ENCODE results near the gene FOXN1.
"Not testable (repeated sequence)": the region's sequence is repeated elsewhere in the genome, so short reads cannot be mapped to it uniquely, and the experiment has no call there.

Gene FOXN1

DNA sequence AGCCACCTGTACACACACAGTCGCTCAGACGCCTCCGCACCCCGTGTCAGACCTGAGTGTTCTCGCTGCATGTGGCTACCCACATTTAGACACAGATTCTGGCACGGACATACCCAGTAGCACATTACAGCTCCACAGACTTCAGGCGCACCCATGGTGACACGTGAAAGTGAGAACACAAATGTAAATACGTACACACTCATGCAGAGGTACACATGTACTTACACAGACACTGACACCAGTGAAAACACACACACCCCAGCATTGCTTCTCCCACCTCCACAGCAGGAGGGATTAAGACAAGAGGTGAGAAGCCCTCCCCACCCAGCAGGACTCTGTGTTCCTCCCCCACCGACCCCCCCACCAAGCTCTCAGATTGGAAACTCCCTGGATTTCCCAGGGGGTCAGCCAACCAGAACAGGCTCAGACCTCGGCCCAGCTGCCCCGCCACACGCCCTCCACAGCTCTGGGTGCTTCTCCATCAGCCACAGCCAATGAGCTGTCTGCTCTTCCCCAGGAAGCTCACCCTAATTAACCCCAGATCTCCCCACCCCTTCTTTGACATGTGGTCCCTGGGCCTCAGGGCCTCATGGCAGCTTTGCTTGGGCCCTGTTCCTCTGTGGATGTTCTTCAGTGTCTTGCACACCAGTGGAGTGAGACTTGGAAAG, 5.3 kb upstream of the FOXN1 start:
- no peak for DNase-seq (ENCODE audit: low read depth)

DNA sequence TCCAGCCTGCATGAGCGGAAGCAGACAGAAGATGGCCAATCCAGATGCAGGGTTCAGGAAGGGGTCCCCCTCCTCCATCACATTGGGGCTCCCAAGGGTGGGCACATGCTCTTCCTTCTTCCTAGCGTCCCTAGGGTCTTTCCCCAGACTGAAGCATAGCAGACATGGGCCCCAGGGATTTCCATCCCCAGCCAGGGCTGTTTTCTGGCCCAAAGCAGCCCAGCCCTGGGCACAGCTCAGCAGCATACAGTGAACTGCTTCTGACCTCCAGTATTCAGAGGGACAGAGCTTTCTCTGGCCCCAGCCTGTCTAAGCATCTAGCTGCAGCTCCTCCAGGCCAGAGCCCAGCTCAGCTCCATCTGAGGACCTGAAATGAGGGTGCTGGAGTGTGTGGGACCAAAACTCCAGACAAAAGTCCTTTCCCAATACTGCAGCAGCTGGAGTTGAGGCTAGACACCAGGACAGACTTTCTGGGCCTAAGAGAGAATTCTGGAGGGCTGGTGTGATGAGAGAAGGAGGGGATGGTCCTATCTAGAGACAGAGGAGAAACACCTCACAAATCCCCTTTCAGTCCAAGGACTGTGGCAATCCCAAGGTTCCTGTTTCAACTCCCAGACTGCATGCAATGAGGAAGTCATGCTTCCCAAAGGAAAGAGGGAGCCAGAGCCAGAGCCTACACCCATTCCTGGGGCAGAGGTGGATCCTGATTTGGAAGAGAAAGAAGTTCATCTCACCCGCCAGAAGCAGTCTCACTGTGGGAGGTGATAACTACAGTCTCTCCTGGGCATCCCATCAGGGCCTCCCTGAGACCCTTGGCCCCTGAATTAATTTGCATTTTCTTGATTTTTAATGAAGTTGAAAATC, 4.5 kb upstream of the FOXN1 start:
- DNase-seq (ENCODE audit: low read depth): no peak

DNA sequence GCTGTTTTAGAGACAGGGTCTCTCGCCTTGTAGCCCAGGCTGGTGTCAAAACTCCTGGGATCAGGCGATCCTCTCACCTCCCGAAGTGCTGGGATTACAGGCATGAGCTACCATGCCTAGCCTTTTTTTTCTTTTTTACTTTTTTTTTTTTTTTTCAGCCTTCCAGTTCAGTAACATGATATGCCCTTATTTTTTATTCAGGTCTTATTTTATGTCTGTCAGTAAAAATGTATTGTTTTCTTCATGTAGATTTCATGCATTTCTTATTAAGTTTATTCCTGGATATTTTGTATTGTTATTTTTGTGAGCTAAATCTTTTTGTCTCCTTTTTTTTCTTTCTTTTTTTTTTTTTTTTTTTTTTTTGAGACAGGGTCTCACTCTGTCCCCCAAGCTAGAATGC, 2.7 kb upstream of the FOXN1 start:
- no peak for DNase-seq (ENCODE audit: low read depth)

DNA sequence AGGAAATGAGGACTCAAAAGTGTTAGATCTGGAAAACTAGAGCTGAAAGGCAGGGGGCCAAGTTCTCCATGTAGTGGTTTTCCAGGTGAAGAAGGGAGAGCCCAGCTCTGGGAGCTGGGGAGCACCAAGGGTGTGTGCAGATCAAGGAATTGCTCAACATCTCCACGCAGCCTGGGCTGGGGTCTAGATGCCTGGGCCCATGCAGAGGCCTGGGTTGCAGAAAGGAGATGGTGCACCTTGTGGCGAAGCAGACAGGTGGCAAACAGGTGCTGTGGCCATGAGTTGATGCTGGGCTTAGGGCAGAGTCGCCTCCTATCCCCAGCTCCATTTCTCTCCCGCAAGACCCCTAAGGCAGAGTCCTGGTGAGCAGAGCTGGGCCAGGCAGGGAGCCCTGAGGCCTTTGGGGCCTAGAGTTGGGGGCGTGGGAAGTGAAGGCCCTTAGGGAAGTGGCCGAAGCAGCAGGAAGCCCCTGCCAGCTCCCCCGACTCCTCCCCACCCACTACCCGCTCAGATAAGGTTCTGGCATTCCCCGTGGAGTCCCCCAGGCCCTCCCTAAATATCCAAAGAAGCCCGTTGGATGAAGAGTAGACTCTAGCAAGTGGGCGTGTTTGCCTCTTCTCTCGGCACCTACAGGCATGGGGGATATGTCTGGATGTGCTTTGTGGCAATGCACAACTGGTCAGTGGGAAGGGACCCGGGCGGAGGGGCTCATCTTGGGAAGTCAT, 777 bp downstream of the FOXN1 start:
- DNase-seq (ENCODE audit: low read depth): no peak

DNA sequence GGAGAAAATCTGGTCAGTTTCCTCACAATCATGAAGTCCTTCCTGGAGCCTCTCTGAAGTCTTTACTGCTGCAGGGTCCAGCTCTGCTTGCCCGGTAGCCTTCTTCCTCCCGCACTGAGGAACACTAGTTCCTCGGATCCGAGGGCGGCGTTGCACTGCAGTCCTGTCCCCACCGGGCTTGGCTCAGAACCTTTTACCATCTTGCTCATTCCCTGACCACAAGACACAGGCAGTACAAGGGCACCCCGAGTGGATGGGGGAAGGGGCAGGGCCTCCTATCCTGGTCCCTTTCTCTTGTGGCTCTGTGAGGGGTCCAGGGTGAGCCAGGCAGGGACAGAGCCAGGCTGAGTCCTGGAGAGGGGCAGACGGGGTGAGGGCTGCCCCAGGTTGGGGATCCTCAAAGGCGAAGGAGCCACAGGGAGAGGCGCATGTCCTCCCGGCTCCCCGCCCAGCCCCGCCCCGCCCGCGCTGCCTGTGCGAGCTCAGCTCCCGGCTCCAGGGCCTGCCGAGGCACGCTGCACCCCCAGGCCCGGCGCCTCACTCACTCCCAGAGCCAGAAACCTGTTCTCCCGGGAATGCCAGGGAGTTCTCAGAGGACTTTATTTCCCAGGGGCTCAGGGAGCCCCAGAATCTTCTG, 1.5 kb downstream of the FOXN1 start:
- DNase-seq (ENCODE audit: low read depth): no peak

DNA sequence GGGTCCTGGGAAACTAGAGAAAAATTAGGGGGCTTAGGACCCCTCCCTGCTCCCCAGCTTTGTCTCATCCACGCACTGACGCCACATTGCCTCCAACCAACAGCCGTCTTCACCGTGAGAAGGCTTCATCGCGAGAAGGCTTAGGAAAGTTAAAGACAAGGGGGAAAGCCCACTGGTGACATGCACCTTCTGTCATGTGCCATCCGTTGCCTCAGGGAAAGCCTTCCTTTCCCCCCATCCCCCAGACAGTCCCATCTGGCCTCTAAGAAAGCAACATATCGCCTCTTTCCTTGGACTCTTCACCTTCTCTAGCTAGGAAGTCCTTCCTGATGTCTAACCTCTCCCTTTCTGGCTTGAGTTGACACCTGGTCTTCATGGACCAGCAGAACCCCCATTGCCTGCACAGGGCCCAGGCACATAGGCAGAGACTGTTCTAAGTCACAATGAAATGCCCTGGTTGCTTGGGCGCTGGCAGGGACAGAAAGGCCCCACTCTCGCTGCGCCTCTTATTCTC, 2.1 kb downstream of the FOXN1 start:
- no peak for DNase-seq (ENCODE audit: low read depth)

DNA sequence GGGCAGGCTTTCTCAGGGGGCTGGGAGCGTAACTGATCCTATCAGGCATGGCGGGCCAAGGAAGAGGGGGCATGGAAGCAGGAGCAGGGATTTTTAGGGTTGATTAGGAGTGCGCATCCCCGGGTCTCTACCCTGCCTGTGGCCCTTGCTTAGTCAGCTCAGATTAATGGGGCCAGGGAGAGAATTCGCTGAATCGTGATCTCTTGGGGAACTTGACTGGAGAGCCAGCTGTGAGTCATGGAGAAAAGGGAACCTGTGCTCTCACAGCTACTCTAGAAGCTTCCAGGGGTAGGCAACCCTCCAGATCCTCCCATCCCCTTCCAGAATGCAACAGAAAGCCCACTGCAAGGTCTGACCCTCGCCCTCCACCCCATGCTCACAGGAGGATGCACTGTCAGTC, 3.6 kb downstream of the FOXN1 start:
- DNase-seq (ENCODE audit: low read depth): no peak

DNA sequence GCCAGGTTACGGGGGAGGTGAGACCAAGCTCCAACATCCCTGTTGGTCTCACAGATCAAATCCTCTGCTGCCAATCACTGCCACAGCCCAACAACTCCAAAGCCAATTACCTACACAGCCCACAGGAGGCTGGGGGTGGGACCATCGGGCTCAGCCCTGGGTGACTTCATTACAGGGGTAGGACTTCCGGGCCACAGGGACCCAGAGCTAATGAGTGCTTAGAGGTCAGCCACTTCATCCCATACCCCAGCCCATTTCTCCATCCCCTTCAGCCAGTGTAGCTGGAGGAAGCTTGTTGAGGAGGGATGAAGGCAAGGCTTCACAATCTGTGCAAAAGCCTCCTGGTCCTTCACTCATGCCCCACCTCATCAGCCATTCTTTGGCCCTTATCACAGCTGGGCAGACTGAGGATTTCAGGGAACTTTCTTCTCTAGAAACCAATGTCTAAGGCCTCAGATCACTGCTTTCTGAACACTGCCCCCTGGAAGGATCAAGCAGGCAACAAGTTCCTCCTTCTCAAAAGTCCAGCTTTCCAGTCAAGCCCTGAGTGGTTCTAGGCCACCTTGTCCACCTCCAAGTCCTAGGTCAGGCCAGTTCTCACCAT, 5.8 kb downstream of the FOXN1 start:
- DNase-seq (ENCODE audit: low read depth): no peak

DNA sequence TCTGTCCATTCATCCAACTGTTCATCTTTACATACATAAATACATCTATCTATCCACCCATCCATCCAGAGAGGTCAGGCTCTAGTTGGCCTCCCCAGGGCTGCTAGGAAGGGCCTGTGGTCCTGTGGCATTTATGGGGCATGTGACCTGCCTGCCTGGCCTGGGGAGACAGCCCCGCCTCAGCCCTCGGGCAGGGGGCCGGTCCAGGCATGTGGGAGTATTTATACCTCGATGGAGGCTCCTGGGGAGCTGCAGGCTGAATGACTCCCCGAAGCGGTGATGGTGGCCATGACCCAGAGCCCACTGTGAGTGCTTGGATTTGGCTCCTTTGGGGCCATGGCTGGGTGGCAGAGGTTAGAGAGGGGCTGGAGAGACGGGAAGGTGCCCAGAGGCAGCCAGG, 7.3 kb downstream of the FOXN1 start:
- no peak for DNase-seq (ENCODE audit: low read depth)

DNA sequence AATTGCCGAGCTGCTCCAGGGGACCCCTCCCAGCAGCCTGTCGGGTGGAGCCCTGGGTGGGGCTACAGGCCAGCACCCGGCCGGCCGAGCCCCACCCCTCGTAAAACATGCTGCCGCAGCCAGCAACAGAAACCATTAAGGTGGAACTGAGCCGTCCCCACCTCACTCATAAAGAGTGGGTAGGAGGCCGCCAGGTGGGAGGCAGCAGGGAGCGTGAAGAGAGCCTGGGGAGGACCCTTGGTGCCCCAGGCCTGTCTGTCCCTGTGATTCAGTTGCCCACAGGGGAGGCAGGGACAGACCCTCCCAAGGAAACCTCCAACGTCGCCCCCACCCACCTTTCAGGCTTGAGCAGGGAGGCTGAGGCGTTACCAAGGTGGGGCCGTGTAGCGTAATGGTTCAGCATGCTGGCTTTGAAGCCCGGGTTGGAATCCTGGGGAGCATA, 8.4 kb downstream of the FOXN1 start:
- no peak for DNase-seq (ENCODE audit: low read depth)

DNA sequence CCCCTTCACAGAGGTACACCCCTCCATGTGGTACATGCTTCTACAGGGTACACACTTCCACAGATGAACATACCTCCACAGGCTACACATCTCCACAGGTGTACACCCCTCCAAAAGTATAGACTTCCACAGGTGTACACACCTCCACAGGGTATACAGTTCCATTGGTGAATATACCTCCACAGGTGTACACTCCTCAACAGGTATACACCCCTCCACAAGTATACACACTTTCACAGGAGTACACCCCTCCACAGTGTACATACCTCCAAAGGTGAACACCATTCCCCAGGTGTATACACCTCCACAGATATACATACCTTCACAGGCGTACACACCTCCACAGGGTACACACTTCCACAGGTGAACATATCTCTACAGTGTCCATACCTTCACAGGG, 9.4 kb downstream of the FOXN1 start:
- no peak for DNase-seq (ENCODE audit: low read depth)

DNA sequence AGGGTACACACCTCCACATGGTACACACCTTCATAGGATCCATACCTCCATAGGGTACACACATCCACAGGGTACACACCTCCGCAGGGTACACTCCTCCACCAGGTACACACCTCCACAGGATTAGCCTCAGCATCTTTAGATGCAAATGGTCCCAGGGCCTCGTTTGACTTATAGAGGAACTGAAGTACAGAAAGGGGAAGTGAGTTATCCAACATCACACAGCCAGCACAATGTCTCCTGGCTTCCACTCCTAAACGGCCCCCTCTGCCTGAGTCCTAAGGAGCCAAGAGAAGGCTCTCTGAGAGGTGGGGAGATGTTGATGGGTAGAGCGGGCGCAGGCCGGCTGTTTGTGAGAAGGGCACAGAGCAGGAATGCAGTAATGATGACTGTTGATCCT, 12.0 kb downstream of the FOXN1 start:
- no peak for DNase-seq (ENCODE audit: low read depth)

DNA sequence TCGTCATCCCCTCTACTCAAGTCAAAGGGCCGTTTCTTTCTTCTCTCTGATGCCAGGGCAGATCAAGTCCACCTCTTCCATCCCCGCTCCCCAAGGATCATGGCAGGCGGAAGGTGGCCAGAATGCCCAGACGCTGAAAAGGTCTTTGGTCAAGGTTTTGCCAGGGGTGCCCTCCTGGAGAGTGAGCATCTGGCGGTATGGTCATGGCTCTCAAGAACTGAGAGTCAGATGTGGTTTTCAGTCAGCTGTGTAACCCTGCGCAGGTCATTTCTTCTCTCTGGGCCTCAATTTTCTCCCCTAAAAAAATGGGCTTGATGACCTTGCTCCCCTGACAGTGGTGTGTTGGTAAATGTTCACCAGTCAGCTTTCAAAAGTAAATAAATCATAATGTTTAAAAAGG, 12.4 kb downstream of the FOXN1 start:
- DNase-seq (ENCODE audit: low read depth): no peak

DNA sequence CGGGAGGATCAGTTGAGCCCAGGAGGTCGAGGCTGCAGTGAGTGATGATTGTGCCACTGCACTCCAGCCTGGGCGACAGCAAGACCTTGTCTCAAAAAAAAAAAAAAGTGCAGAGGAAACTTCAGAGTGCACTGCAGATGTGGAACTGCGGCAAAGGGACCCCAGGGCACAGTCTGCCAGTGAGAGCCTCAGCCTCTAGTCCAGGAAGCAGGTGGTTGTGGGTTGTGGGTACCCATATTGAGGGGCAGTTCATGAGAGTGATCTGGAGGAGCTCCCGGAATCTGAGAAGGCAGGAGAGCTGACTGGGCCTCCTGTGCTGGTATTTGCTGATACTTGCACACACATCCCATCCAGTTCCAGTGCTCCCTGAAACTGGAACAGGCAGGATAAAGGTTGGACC, 13.1 kb downstream of the FOXN1 start:
- no peak for DNase-seq (ENCODE audit: low read depth)

DNA sequence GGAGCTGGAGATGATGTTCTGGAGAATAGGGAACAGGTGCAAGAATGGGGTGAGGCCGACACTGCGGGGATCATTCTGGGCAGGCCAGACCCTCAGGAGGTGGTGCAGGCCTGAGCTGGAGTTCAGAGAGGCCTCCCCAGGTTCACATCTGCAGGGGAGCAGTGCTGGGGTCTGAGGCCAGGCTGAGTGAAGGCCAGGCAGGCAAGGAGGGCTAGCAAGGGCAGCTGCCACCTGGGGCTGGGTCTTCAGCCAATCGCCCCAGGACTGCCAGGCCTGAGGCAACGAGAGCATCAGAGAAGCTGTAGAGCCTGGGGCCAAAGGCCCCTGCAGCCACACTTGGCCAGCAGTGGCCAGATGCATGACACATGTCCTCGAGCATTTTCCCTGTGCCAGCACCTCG, 14.5 kb downstream of the FOXN1 start:
- no peak for DNase-seq (ENCODE audit: low read depth)

DNA sequence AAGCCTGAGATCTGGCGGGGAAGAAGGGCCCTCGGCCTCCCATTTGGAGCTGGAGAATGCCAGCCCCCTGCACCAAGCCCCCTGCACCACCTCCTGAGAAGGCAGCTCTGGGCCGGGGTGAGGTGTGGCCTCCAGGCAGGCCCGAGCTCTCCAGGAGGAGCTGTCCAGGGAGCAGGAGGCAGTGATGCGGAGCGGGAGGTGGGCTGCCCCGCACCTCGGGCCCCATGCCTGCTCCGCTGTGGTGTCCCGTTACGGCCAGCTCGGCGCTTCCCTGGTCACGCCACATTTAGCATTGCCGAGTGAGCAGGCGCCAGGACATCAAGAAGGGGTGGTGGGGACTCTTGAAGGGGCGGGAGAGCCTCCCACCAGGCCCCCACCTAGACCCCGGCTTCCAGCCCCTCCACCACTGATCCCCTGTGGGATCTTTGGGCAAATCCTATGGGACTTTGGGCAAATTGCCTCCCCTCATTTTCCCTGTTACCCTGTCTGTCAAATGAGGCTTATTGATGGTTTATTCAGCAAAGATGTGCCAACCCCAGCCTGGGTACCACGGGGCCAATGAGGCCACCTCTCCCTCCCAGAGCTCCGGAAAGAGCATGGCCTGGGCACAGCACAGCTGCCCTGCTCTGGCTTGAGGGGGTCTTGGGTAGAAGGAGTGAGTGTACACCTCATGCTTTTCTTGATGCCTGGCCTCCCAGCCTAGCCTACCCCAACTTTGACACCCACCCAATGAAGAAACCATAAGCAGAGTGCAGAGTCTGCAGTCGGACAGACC, 15.3 kb downstream of the FOXN1 start:
- no peak for DNase-seq (ENCODE audit: low read depth)

DNA sequence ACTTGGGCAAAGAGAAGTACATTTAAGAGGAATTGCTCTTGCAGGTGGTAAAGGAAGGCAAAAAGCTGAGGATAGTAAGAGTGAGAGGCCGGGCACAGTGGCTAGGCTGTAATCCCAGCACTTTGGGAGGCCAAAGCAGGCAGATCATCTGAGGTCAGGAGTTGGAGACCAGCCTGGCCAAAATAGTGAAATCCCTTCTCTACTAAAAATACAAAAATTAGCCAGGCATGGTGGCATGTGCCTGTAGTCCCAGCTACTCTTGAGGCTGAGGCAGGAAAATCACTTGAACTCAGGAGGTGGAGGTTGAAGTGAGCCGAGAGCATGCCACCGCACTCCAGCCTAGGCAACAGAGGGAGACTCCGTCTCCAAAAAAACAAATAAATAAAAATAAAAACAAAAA, 16.1 kb downstream of the FOXN1 start:
- not testable (repeated sequence) for DNase-seq (ENCODE audit: low read depth)

DNA sequence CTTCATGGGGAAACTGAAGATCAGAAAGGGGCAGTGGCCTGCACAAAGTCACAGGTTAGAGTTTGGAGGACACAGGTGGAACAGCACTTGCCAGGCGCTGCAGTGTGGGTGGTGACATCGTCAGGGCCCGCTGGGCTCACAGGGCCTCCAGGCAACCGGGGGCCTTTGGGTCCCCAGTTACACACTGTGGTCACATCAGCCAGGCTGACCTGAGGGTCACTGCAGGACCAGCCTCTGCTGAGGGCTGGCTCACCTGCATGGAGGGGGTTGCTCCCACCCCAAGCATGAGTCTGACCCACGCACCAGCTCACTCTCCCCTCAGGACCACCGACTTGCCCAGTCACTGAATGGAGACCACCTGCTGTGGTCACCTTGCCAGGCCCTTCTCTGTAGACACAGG, 17.0 kb downstream of the FOXN1 start:
- no peak for DNase-seq (ENCODE audit: low read depth)

DNA sequence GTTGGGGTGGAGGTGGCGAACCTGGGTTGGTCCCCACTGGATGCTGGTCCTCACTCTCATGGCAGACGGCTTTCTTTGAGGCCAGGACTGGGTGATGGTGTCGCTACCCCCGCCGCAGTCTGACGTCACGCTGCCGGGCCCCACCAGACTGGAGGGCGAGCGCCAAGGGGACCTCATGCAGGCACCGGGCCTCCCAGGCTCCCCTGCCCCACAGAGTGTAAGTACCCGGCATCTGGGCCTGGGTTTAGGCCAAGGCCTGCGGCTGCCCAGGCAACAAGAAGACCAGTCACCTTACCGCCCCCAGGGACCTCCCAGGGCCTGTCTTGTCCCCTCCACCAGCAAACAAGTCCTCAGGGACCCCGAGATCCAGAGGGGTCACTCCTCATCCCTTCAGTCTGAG, 17.7 kb downstream of the FOXN1 start:
- DNase-seq (ENCODE audit: low read depth): no peak

DNA sequence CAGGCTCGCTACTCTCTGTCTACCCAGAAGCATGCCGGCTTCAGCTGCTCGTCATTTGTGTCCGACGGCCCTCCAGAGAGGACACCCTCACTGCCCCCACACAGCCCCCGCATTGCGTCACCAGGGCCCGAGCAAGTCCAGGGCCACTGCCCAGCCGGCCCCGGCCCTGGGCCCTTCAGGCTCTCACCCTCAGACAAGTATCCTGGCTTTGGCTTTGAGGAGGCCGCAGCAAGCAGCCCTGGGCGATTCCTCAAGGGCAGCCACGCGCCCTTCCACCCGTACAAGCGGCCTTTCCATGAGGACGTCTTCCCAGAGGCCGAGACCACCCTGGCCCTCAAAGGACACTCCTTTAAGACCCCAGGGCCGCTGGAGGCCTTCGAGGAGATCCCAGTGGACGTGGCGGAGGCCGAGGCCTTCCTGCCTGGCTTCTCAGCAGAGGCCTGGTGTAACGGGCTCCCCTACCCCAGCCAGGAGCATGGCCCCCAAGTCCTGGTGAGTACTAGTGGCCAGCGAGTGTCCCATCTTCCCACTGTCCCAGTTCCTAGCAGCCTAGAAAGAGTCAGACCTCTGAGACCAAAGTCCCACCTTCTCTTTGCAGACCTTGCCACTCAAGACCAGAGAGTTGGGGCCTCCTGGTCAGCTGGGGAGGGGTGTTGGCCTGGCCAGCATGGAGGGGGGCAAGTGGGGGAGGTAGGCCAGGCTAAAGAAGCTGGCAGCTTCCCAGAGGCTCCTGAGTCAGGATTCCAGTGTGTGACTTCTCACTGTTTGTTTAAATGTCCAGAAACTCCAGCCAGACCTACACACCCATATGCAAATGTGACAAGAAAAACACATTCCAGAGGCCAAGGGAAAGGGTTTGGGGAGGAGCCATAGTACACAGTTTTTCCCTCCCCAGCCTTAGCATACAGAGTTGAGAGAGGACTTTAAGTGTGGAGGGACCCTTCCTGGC, 18.6 kb downstream of the FOXN1 start:
- DNase-seq (ENCODE audit: low read depth): no peak
